HEK293T (cell line): ENCODE measurements around the gene MSH5.

Source experiments
- CTCF ChIA-PET: fragments of 350-600 bp; formaldehyde crosslinking; extraction: SDS; loops from one replicate; lab custom pipeline; 2021; ENCODE audit warnings: antibody characterized with exemption, inconsistent platforms; lab: Yijun Ruan, JAX
- POLR2A ChIA-PET: fragments of 350-600 bp; formaldehyde crosslinking; extraction: SDS; loops from one replicate; lab custom pipeline; 2020; ENCODE audit warnings: antibody characterized with exemption, inconsistent platforms; lab: Yijun Ruan, JAX
- DNase-seq: peaks from one replicate; pipeline ENCODE4 v3.0.0; 2012; ENCODE audit warnings: mixed read lengths; ENCODE audit errors: extremely low spot score
- ARNT ChIP-seq: fragments of 450-650 bp; IDR thresholded peaks from 2 replicates; pipeline ENCODE4 v1.6.1; 2017; ENCODE audit warnings: mild to moderate bottlenecking
- BHLHE40 ChIP-seq: fragments of 450-650 bp; IDR thresholded peaks from 2 replicates; pipeline ENCODE4 v1.6.1; 2016; ENCODE audit warnings: mild to moderate bottlenecking, moderate library complexity, borderline replicate concordance
- CTBP1 ChIP-seq: fragments of 450-650 bp; IDR thresholded peaks from 2 replicates; pipeline ENCODE4 v1.6.1; 2016; ENCODE audit warnings: borderline replicate concordance
- ELF4 ChIP-seq: fragments of 450-650 bp; IDR thresholded peaks from 2 replicates; pipeline ENCODE4 v1.6.1; 2017; ENCODE audit warnings: antibody characterized with exemption
- FOXA1 ChIP-seq: fragments of 450-650 bp; IDR thresholded peaks from 2 replicates; pipeline ENCODE4 v1.6.1; 2016; ENCODE audit warnings: mild to moderate bottlenecking
- FOXK2 ChIP-seq: fragments of 450-650 bp; IDR thresholded peaks from 2 replicates; pipeline ENCODE4 v1.6.1; 2016; ENCODE audit warnings: mild to moderate bottlenecking
- FOXM1 ChIP-seq: fragments of 450-650 bp; IDR thresholded peaks from 2 replicates; pipeline ENCODE4 v1.6.1; 2017; ENCODE audit warnings: mild to moderate bottlenecking, borderline replicate concordance
- HDGF ChIP-seq: fragments of 450-650 bp; IDR thresholded peaks from 2 replicates; pipeline ENCODE4 v1.6.1; 2017; ENCODE audit warnings: antibody characterized with exemption, borderline replicate concordance
- L3MBTL2 ChIP-seq: fragments of 450-650 bp; conservative IDR thresholded peaks from 2 replicates; pipeline ENCODE4 v1.6.1; 2016; ENCODE audit warnings: mild to moderate bottlenecking
- LEF1 ChIP-seq: fragments of 450-650 bp; IDR thresholded peaks from 2 replicates; pipeline ENCODE4 v1.6.1; 2017; ENCODE audit warnings: mild to moderate bottlenecking, borderline replicate concordance
- NFRKB ChIP-seq: fragments of 450-650 bp; IDR thresholded peaks from 2 replicates; pipeline ENCODE4 v1.6.1; 2016; ENCODE audit warnings: mild to moderate bottlenecking, moderate library complexity
- PKNOX1 ChIP-seq: fragments of 450-650 bp; IDR thresholded peaks from 2 replicates; pipeline ENCODE4 v1.6.1; 2016
- SP1 ChIP-seq: fragments of 450-650 bp; IDR thresholded peaks from 2 replicates; pipeline ENCODE4 v1.6.1; 2017
- SUZ12 ChIP-seq: fragments of 450-650 bp; IDR thresholded peaks from 2 replicates; pipeline ENCODE4 v1.6.1; 2016; ENCODE audit warnings: mild to moderate bottlenecking
- TARDBP ChIP-seq: fragments of 450-650 bp; IDR thresholded peaks from 2 replicates; pipeline ENCODE4 v1.6.1; 2016
- ZNF384 ChIP-seq: fragments of 450-650 bp; IDR thresholded peaks from 2 replicates; pipeline ENCODE4 v1.6.1; 2016

MSH5 gene

GRCh38 chr6:31780507-31781243 lies 40.9 kb downstream of the MSH5 start:
- CTCF ChIA-PET, result interaction anchor here (1.7 kb wide), 1 partner anchor 11 kb away, joined by 6 read pairs; no protein-coding TSS in a partner anchor
- TF ChIP-seq FOXK2 (no peak), FOXA1 (no peak), BHLHE40 (no peak), HDGF (no peak), SP1 (no peak), NFRKB (no peak), ELF4 (no peak)

GRCh38 chr6:31781244-31782125 lies 41.7 kb downstream of the MSH5 start:
- POLR2A ChIA-PET, result interaction anchor here (0.6 kb wide), 2 partner anchors 9 to 347 kb away, joined by 3 read pairs; partner anchors contain the start of gene ATF6B
- no peak for TF ChIP-seq SP1
- no peak for TF ChIP-seq ARNT
- no peak for TF ChIP-seq LEF1
- TF ChIP-seq PKNOX1, result no peak
- no peak for TF ChIP-seq HDGF
- no peak for TF ChIP-seq SUZ12
- TF ChIP-seq FOXM1, result no peak
- TF ChIP-seq FOXK2, result no peak
- no peak for TF ChIP-seq FOXA1
- TF ChIP-seq TARDBP, result no peak
- TF ChIP-seq ELF4, result no peak
- TF ChIP-seq ZNF384, result no peak
- TF ChIP-seq NFRKB, result no peak
- no peak for TF ChIP-seq BHLHE40
- TF ChIP-seq L3MBTL2, result no peak
- TF ChIP-seq CTBP1, result no peak
- CTCF ChIA-PET, result interaction anchor here (1.7 kb wide), 1 partner anchor 10 kb away, joined by 6 read pairs; no protein-coding TSS in a partner anchor
- DNase-seq, result no peak

More at GRCh38 chr6:31780507-31781243, 40.9 kb downstream of the MSH5 start:
- no peak for DNase-seq
- POLR2A ChIA-PET, result interaction anchor here (0.6 to 3.8 kb wide), 3 partner anchors 10 to 348 kb away, joined by 3 to 17 read pairs (median 3); partner anchors contain the start of genes ATF6B and HSPA1B

GRCh38 chr6:31782126-31782855 lies 42.5 kb downstream of the MSH5 start:
- no peak for TF ChIP-seq BHLHE40
- no peak for TF ChIP-seq FOXA1
- no peak for TF ChIP-seq HDGF
- TF ChIP-seq FOXK2, result no peak
- TF ChIP-seq LEF1, result no peak
- TF ChIP-seq SUZ12, result no peak
- TF ChIP-seq NFRKB, result no peak
- no peak for TF ChIP-seq TARDBP
- TF ChIP-seq ELF4, result no peak
- no peak for TF ChIP-seq ARNT
- TF ChIP-seq PKNOX1, result no peak
- no peak for TF ChIP-seq CTBP1
- no peak for TF ChIP-seq ZNF384
- TF ChIP-seq FOXM1, result no peak
- no peak for DNase-seq
- ChIA-PET CTCF (no interaction called here), POLR2A (no interaction called here)

GRCh38 chr6:31784098-31784925 lies 44.5 kb downstream of the MSH5 start:
- ChIA-PET POLR2A (interaction anchor here (0.7 to 2.1 kb wide), 4 partner anchors 22 to 119 kb away, joined by 3 to 6 read pairs (median 4); partner anchors contain the start of genes GPANK1, HSPA1B and LSM2), CTCF (no interaction called here)
- TF ChIP-seq ZNF384, result no peak
- no peak for DNase-seq

GRCh38 chr6:31785475-31785874 lies 45.7 kb downstream of the MSH5 start:
- no peak for DNase-seq
- ChIA-PET CTCF (no interaction called here), POLR2A (interaction anchor here (1.1 to 2.1 kb wide), 3 partner anchors 10 to 42 kb away, joined by 3 to 6 read pairs (median 6); partner anchors contain the start of genes HSPA1B, LSM2 and VARS1)
- TF ChIP-seq FOXM1, result no peak
- TF ChIP-seq FOXA1, result no peak
- no peak for TF ChIP-seq FOXK2
- TF ChIP-seq LEF1, result no peak
- TF ChIP-seq SP1, result no peak
- TF ChIP-seq TARDBP, result no peak
- no peak for TF ChIP-seq ELF4
- TF ChIP-seq BHLHE40, result no peak
- TF ChIP-seq HDGF, result no peak
- no peak for TF ChIP-seq CTBP1
- TF ChIP-seq L3MBTL2, result no peak
- no peak for TF ChIP-seq PKNOX1
